GM12878 (cell line): ENCODE results near the gene GTF2IRD1. TPM values are rescaled to one million over a fixed set of nuclear protein-coding genes. Genes with fewer than 3 reads are reported as not detected.

Experiments used
- ATAC-seq: fragments of 200-7000 bp; cut with Tn5 transposase; 3 replicates; pipeline ENCODE4 v1.9.1; 2020; ENCODE audit warnings: mild to moderate bottlenecking, moderate library complexity
- BruUV-seq: library from RNA; stranded (reverse); fragments of 400-500 nt; replicated peaks from 2 replicates; lab custom pipeline; 2021; lab: Mats Ljungman, UMichigan
- CTCF ChIA-PET: fragments of 300-600 bp; sonication (Branson Sonifier 250); formaldehyde crosslinking; extraction: SDS; loops from one replicate; lab custom pipeline; 2021; ENCODE audit warnings: inconsistent platforms; lab: Yijun Ruan, JAX
- POLR2A ChIA-PET: fragments of 350-600 bp; formaldehyde crosslinking; extraction: SDS; loops from one replicate; lab custom pipeline; 2021; ENCODE audit warnings: inconsistent platforms; lab: Charles Lee
- RAD21 ChIA-PET: fragments of 300-600 bp; sonication (Branson Sonifier 250); formaldehyde crosslinking; loops from one replicate; lab custom pipeline; 2023; ENCODE audit warnings: antibody characterized with exemption; ENCODE audit not compliant: unreplicated experiment; lab: Charles Lee
- SMC1A ChIA-PET: fragments of 300-600 bp; sonication (Branson Sonifier 250); formaldehyde crosslinking; loops from one replicate; lab custom pipeline; 2023; ENCODE audit not compliant: unreplicated experiment, uncharacterized antibody; lab: Charles Lee
- DNase-seq: peaks from one replicate; pipeline ENCODE4 v3.0.0-alpha.2; 2011; ENCODE audit warnings: low read depth, low spot score
- FAIRE-seq: peaks from 3 replicates; lab custom pipeline; 2011; peaks lifted over from hg19 to GRCh38; lab: Jason Lieb, UNC
- H2AFZ ChIP-seq: 2 replicates; pipeline ENCODE4 v1.6.0; 2011; ENCODE audit warnings: low read depth, low read length, control low read depth; ENCODE audit not compliant: control insufficient read depth
- H3K27ac ChIP-seq: 2 replicates; pipeline ENCODE4 v1.5.1; 2011; ENCODE audit warnings: control low read depth; ENCODE audit not compliant: control insufficient read depth, insufficient read depth
- H3K27me3 ChIP-seq, 2 experiments: replicated peaks in 1 of 2; 2 replicates each; pipeline versions ENCODE4 v1.6.0 to v1.6.1; 2011; ENCODE audit warnings: low read length in 1 of 2; ENCODE audit not compliant: control insufficient read depth in 2 of 2, insufficient read depth in 2 of 2
- H3K36me3 ChIP-seq, 2 experiments: 2 replicates each; pipeline ENCODE4 v1.5.1; 2011; ENCODE audit warnings: low read length in 1 of 2; ENCODE audit not compliant: control insufficient read depth in 2 of 2, insufficient read depth in 2 of 2
- H3K4me1 ChIP-seq: 2 replicates; pipeline ENCODE4 v1.6.1; 2011; ENCODE audit warnings: mild to moderate bottlenecking, low read length, moderate library complexity, mixed read lengths; ENCODE audit not compliant: control insufficient read depth, insufficient read depth
- H3K4me2 ChIP-seq: 2 replicates; pipeline ENCODE4 v1.6.0; 2011; ENCODE audit warnings: control low read depth; ENCODE audit not compliant: control insufficient read depth, insufficient read depth
- H3K4me3 ChIP-seq: fragments of 200-600 bp; sonication (generic); 2 replicates; pipeline ENCODE4 v1.5.1; 2016
- H3K79me2 ChIP-seq: 2 replicates; pipeline ENCODE4 v1.6.0; 2011; ENCODE audit warnings: low read length; ENCODE audit not compliant: control insufficient read depth, insufficient read depth
- H3K9ac ChIP-seq: 2 replicates; pipeline ENCODE4 v1.8.0; 2011; ENCODE audit warnings: low read length, control low read depth, mixed read lengths; ENCODE audit not compliant: control insufficient read depth, insufficient read depth
- H3K9me3 ChIP-seq: replicated peaks from 3 replicates; pipeline ENCODE4 v1.5.1; 2011; ENCODE audit warnings: mild to moderate bottlenecking, low read length; ENCODE audit not compliant: control insufficient read depth, insufficient read depth
- H4K20me1 ChIP-seq: 2 replicates; pipeline ENCODE4 v1.6.0; 2011; ENCODE audit not compliant: control insufficient read depth, insufficient read depth
- CREB1 ChIP-seq: IDR thresholded peaks from 2 replicates; pipeline ENCODE4 v1.6.1; 2012; ENCODE audit warnings: low read depth, mild to moderate bottlenecking, inconsistent platforms
- FOXK2 ChIP-seq: fragments of 450-650 bp; IDR thresholded peaks from 2 replicates; pipeline ENCODE4 v1.6.1; 2017; ENCODE audit warnings: mild to moderate bottlenecking, moderate library complexity
- HDAC2 ChIP-seq: fragments of 200-600 bp; sonication (generic); IDR thresholded peaks from 2 replicates; pipeline ENCODE4 v1.6.1; 2017
- HDGF ChIP-seq: fragments of 450-650 bp; IDR thresholded peaks from 2 replicates; pipeline ENCODE4 v1.6.1; 2016; ENCODE audit warnings: antibody characterized with exemption
- JUNB ChIP-seq: IDR thresholded peaks from 2 replicates; pipeline ENCODE4 v1.6.1; 2016; ENCODE audit warnings: antibody characterized with exemption, mild to moderate bottlenecking
- RCOR1 ChIP-seq: conservative IDR thresholded peaks from 2 replicates; pipeline ENCODE4 v1.6.1; 2012; ENCODE audit warnings: low read depth, low read length, improper control_type of control experiment
- RELA ChIP-seq: fragments of 450-650 bp; IDR thresholded peaks from 2 replicates; pipeline ENCODE4 v1.8.0; 2014; ENCODE audit warnings: borderline replicate concordance; ENCODE audit not compliant: partially characterized antibody
- SUZ12 ChIP-seq: fragments of 200-600 bp; sonication (generic); IDR thresholded peaks from one replicate; pipeline ENCODE4 v1.6.1; 2018; ENCODE audit warnings: antibody characterized with exemption, mild to moderate bottlenecking; ENCODE audit not compliant: unreplicated experiment
- YBX1 ChIP-seq: fragments of 450-650 bp; IDR thresholded peaks from 2 replicates; pipeline ENCODE4 v1.6.1; 2016; ENCODE audit warnings: antibody characterized with exemption
- ZSCAN29 ChIP-seq: fragments of 450-650 bp; IDR thresholded peaks from 2 replicates; pipeline ENCODE4 v1.6.1; 2017; ENCODE audit warnings: mild to moderate bottlenecking, moderate library complexity
- WGBS: methylation state at CpG from one replicate; pipeline ENCODE4 v1.1.6; 2016; ENCODE audit warnings: low lambda C conversion rate; ENCODE audit not compliant: insufficient replicate concordance, insufficient coverage; ENCODE audit errors: missing lambda C conversion rate; 5-methylcytosine and 5-hydroxymethylcytosine counted together
- in situ Hi-C: fragments of 300-500 bp; cut with MboI; formaldehyde crosslinking; loops from 9 replicates; pipeline ENCODE4 v1.14.3; 2018; ENCODE audit warnings: mixed read lengths
- intact Hi-C: fragments of 100-400 bp; cut with micrococcal nuclease; formaldehyde crosslinking; loops from one replicate; pipeline ENCODE4 v1.14.2; 2022; ENCODE audit not compliant: unreplicated experiment
- polyA plus RNA-seq, 11 experiments: library from polyadenylated mRNA; depleted of rRNA in 4 of 11; unstranded in 6 of 11; stranded (reverse) in 5 of 11; fragments of >200 nt; fragmentation: Nextera tagmentation in 4 of 11; fragmentation: Illumina TruSeq in 1 of 11; extraction: Ambion mirVana in 4 of 11; extraction: Trizol in 1 of 11; gene quantifications; 1 replicate in 1 of 11; 2 replicates in 10 of 11; pipeline versions ENCODE4 v1.2.1 to v1.2.3, GENCODE V29; 2011 to 2016; ENCODE audit warnings: inconsistent platforms in 2 of 11, missing spikeins in 2 of 11, low read depth in 1 of 11
- total RNA-seq, 4 experiments: library from RNA; depleted of rRNA in 3 of 4; stranded (reverse); fragments of >200 nt in 3 of 4; fragmentation: Illumina TruSeq in 1 of 4; extraction: Trizol in 1 of 4; gene quantifications; 2 replicates each; pipeline versions ENCODE4 v1.2.1 to v1.2.3, GENCODE V29; 2013 to 2021
- TF ChIP-seq, protein P1 (sequence below): IDR thresholded peaks from 2 replicates; pipeline ENCODE4 v1.6.1; 2011; ENCODE audit warnings: low read depth, low read length, improper control_type of control experiment, borderline replicate concordance
- TF ChIP-seq, protein P2 (sequence below): IDR thresholded peaks from 2 replicates; pipeline ENCODE4 v1.6.1; 2012; ENCODE audit warnings: low read length, inconsistent platforms
- TF ChIP-seq, protein P3 (sequence below): IDR thresholded peaks from 2 replicates; pipeline ENCODE4 v1.6.1; 2012; ENCODE audit warnings: low read depth, low read length, improper control_type of control experiment

The GTF2IRD1 gene
- total and polyA plus RNA-seq, 10 of the 15 experiments (the other 5 are each of a cell fraction or from before 2014, with no cell fraction given), result 0.48 to 3.0 (median 1.3) TPM

DNA sequence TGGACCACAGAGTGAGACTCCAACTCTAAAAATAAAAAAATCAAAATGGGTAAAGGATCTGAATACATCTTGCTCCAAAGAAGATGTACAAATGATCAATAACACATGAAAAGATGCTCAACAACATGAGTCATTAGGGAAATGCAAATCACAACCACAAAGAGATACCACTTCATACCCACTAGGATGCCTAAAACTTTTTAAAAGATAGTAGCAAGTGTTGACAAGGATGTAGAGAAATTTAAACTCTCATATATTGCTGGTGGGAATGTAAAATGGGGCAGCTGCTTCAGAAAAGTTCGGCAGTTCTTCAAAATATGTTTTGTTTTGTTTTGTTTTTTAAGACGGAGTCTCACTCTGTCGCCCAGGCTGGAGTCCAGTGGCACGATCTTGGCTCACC lies 45.7 kb upstream of the GTF2IRD1 start:
- ChIA-PET SMC1A (interaction anchor here (0.6 kb wide), 1 partner anchor 31 kb away, joined by 3 read pairs; no protein-coding TSS in a partner anchor), RAD21 (interaction anchor here (0.6 kb wide), 1 partner anchor 96 kb away, joined by 3 read pairs; no protein-coding TSS in a partner anchor), CTCF (interaction anchor here (4.5 kb wide), 1 partner anchor 202 kb away, joined by 19 read pairs; no protein-coding TSS in a partner anchor), POLR2A (no interaction called here)
- H3K9me3 ChIP-seq, result no peaks in the 10 kb centered on the region
- H3K27ac ChIP-seq, result no peak overlapping the region
- no peak for FAIRE-seq
- peaks cover 0 to 14% of the 10 kb centered on the region in 2 experiments; a peak in 3 of 4 replicates for H3K36me3 ChIP-seq
- in situ Hi-C loops (no loop called here), intact Hi-C loops (no loop called here)
- no peak for DNase-seq
- no peaks in the 10 kb centered on the region for H3K79me2 ChIP-seq
- no peak overlapping the region for H3K4me2 ChIP-seq
- WGBS, result 75% methylated on average over 4 of the region's 4 CpGs
- no peaks in the 10 kb centered on the region for H3K4me1 ChIP-seq
- no peak overlapping the region for H3K4me3 ChIP-seq
- BruUV-seq, result no TSS peak
- TF ChIP-seq FOXK2 (no peak), YBX1 (no peak), HDGF (no peak), ZSCAN29 (no peak)
- TF ChIP-seq, protein P1, sequence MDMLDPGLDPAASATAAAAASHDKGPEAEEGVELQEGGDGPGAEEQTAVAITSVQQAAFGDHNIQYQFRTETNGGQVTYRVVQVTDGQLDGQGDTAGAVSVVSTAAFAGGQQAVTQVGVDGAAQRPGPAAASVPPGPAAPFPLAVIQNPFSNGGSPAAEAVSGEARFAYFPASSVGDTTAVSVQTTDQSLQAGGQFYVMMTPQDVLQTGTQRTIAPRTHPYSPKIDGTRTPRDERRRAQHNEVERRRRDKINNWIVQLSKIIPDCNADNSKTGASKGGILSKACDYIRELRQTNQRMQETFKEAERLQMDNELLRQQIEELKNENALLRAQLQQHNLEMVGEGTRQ, result no peak
- no peaks in the 10 kb centered on the region for H4K20me1 ChIP-seq
- H3K9ac ChIP-seq, result no peak overlapping the region
- ATAC-seq, result no peak
- no peaks in the 10 kb centered on the region for H3K27me3 ChIP-seq
- H2AFZ ChIP-seq, result no peak overlapping the region

DNA sequence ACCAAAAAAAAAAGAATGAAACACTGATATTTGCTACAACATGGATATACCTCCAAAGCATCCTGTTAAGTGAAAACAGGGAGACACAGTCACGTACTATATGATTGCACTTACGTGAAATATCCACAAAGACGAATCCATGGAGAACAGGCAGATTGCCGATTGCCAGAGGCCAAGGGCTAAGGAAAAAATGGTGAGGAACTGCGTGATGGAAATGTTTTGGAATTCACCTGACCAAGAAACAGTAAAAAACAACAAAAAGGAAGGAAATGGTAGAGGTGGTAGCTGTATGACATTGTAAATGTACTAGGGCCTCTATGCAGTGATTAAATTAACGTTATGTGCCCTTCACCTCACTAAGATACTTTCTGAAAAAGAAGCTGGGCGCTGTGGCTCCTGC lies 44.1 kb upstream of the GTF2IRD1 start:
- H3K4me2 ChIP-seq, result no peak overlapping the region
- in situ Hi-C loops (no loop called here), intact Hi-C loops (no loop called here)
- no peak overlapping the region for H3K9ac ChIP-seq
- no peaks in the 10 kb centered on the region for H4K20me1 ChIP-seq
- no peaks in the 10 kb centered on the region for H3K27me3 ChIP-seq
- FAIRE-seq (no peak), DNase-seq (no peak), ATAC-seq (no peak)
- H3K79me2 ChIP-seq, result no peaks in the 10 kb centered on the region
- H3K27ac ChIP-seq, result no peak overlapping the region
- H3K4me3 ChIP-seq, result no peak overlapping the region
- H3K36me3 ChIP-seq, result peaks cover 0 to 4% of the 10 kb centered on the region in 2 experiments; a peak in 3 of 4 replicates
- CTCF ChIA-PET, result interaction anchor here (0.7 to 2.0 kb wide), 4 partner anchors 9 to 203 kb away, joined by 3 to 9 read pairs (median 6); no protein-coding TSS in a partner anchor
- H3K4me1 ChIP-seq, result no peaks in the 10 kb centered on the region
- RAD21 ChIA-PET, result no interaction called here
- no peak overlapping the region for H2AFZ ChIP-seq
- no peaks in the 10 kb centered on the region for H3K9me3 ChIP-seq
- POLR2A ChIA-PET, result interaction anchor here (0.6 to 0.9 kb wide), 2 partner anchors 8 to 229 kb away, joined by 3 to 6 read pairs; no protein-coding TSS in a partner anchor
- SMC1A ChIA-PET, result no interaction called here
- WGBS, result 74% methylated on average over 7 of the region's 7 CpGs
- no TSS peak for BruUV-seq
- TF ChIP-seq, protein P2, sequence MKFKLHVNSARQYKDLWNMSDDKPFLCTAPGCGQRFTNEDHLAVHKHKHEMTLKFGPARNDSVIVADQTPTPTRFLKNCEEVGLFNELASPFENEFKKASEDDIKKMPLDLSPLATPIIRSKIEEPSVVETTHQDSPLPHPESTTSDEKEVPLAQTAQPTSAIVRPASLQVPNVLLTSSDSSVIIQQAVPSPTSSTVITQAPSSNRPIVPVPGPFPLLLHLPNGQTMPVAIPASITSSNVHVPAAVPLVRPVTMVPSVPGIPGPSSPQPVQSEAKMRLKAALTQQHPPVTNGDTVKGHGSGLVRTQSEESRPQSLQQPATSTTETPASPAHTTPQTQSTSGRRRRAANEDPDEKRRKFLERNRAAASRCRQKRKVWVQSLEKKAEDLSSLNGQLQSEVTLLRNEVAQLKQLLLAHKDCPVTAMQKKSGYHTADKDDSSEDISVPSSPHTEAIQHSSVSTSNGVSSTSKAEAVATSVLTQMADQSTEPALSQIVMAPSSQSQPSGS, result no peak
- TF ChIP-seq, protein P3, sequence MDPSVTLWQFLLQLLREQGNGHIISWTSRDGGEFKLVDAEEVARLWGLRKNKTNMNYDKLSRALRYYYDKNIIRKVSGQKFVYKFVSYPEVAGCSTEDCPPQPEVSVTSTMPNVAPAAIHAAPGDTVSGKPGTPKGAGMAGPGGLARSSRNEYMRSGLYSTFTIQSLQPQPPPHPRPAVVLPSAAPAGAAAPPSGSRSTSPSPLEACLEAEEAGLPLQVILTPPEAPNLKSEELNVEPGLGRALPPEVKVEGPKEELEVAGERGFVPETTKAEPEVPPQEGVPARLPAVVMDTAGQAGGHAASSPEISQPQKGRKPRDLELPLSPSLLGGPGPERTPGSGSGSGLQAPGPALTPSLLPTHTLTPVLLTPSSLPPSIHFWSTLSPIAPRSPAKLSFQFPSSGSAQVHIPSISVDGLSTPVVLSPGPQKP, result no peak
- TF ChIP-seq HDAC2, result no peak
- no peak for TF ChIP-seq SUZ12
- TF ChIP-seq RELA, result no peak
- TF ChIP-seq RCOR1, result no peak
- no peak for TF ChIP-seq JUNB
- TF ChIP-seq CREB1, result no peak
